Hematopoietic multipotent progenitor cell treated with erythropoietin and hydrocortisone succinate and interleukin-3 and kit ligand, for 17 days (in vitro differentiated cells): ENCODE data around the gene ABCB7.
"Not testable (repeated sequence)": the region's sequence is repeated elsewhere in the genome, so short reads cannot be mapped to it uniquely, and the experiment has no call there.

Experiments used
- DNase-seq: peaks from one replicate; pipeline ENCODE4 v3.0.0-alpha.2; 2015; ENCODE audit warnings: low spot score

ABCB7 gene

DNA sequence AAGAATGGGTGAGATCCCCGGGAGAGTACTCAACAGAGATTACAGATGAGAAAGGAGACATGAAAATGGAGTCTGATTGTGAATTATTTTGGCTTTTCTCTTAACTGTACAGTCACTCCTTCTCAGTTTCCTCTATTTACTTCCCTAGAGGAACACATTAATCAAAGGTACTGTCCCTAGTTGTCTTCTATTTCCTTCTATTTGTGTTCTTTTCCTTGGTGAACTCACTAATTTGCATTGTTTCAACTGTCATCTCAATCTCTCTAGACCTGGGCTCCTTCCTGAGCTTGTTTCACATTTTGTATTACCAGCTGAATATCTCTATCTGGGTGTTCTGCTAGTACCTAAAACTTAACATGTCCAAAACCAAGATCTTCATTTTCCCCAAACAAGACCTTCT is 59.8 kb downstream of the ABCB7 start:
- no peak for DNase-seq

GRCh38 chrX:75086731-75087195 is 69.3 kb downstream of the ABCB7 start:
- no peak for DNase-seq

DNA sequence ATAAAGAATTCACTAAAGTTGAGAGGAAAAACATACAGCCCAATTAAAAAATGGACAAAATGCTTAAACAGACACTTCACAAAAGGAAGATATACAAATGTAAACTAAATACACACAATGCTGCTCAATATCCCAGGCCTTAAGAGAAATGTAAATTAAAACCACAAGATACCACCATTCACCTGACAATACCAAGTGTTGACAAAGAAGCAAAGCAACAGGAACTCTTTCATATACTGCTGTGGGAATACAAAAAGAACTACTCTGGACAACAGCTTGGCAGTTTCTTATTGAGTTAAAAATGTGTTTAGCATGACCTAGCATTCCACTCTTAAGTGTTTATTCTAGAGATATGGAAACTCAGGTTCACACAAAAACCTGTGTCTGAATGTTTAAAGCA is 71.3 kb downstream of the ABCB7 start:
- DNase-seq = no peak

DNA sequence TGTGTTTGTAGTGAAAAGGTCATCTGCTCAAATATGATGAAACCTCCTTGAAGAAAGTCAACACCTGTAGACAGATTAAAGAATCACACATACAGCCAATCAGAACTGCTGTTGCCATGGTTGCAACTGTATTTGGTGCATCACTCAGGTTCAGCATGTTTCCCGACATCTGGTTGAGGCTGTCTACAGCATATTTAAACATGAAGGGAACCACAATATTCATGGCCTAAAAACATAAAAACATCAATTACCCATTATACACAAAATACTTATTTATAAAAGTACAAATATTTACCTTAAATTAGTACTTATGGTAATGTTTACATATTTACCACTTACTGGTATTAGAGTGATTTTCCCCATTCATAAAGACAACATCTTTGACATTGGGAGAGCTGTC is 79.7 kb downstream of the ABCB7 start:
- no peak for DNase-seq

DNA sequence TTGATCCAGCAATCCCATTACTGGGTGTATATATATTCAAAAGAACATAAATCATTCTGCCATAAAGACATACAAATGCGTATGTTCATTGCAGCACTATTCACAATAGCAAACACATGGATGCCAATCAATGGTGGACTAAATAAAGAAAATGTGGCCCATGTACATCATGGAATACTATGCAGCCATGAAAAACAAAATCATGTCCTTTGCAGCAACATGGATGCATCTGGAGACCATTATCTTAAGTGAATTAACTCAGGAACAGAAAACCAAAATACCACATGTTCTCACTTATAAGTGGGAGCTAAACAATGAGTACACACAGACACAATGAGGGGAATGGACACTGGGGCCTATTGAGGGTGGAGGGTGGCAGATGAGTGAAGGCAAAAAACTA is 81.6 kb downstream of the ABCB7 start:
- DNase-seq = no peak

DNA sequence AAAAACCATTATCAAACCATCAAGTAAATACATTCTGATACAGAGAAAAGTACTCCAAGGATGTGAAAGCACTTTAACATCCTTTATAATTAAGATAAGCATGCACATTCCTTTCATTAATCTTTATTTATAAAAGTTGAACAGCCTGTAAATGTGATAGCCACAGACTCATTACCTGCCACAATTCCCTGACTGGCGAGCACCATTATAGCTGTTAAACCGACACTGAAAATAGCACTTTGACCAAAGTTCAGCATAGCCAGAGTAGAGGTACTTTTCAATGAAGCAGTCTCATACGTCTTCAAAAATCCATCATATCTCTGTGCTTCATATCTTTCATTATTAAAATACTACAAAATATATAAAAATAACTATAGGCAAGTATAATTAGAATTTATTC is 84.7 kb downstream of the ABCB7 start:
- no peak for DNase-seq

- DNase-seq = no peak
Observed at GRCh38 chrX:75067931-75068330, 88.2 kb downstream of the ABCB7 start.

DNA sequence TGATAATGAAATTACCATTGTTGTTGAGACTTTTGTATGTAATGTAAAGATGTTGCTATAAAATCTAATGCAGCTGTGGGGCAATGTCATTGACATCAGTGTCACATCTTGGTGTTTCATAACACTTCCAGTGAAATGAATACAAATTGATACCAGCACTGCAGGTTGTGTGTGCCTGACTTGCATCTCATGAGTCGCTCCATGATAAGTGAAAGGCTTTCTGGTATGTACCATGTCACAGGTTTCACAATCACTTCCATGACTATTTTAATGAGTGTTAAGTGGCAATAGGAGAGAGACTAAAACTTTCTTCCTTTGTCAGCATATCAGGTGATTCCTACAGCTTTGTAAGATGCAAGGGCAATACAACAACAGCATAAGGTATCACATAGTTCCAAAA is 94.4 kb downstream of the ABCB7 start:
- no peak for DNase-seq

DNA sequence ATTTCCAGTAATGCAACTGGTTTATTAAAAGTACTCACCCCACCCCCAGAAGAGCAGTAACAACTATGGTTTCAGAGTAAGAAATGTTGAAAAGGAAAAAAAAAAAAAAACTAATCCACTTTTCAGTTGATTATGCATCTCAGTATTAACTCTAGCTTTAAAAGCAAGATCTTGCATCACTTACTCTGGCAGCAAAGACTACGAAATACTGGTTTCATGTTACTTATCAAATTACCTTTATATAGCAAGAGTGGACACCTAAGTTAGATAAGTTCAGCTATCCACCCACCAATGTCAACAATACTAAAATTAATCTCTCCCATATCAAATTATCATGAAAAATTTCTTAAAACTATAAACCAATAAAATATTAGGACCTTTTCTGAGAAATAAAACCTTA is 105.0 kb downstream of the ABCB7 start:
- DNase-seq = no peak

DNA sequence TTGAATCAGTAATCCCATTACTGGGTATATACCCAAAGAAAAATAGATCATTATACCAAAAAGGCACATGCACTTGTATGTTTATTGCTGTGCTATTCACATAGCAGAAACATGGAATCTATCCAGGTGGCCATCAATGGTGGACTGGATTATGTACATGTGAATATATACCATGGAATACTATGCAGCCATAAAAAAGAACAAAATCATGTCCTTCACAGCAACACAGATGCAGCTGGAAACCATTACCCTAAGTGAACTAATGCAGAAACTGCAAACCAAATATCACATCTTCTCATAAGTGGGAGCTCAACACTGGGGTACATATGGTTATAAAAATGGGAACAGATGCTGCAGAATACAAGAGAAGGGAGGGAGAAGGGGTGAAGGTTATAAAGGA is 110.7 kb downstream of the ABCB7 start:
- no peak for DNase-seq

- DNase-seq = not testable (repeated sequence)
Observed at GRCh38 chrX:75044142-75044541, 111.9 kb downstream of the ABCB7 start.

DNA sequence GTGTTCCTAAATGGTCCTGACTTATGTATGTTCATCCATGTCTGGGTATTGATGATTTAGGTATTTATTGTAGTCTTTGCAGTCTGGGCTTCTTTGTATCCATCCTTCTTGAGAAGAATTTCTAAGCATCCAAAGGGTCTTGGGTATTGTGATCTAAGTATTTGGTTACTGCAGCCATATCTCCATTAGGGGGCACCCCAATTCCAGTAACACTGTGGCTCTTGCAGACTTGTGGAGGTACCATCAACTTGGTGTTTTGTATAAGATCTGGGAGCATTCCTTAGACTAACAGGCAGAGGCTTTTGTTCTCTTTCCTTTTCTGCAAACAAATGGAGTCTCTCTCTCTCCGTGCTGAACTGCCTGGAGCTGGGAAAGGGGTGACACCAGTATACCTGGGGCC is 117.2 kb downstream of the ABCB7 start:
- DNase-seq = peak; percentile 19
